IMR-90 (cell line): Measurements from ENCODE around the gene IRF4. TPM values are rescaled to one million over a fixed set of nuclear protein-coding genes. Genes with fewer than 3 reads are reported as not detected.
A peak's percentile ranks its signal among the peaks of the same experiment; 100 is the strongest.

Experiments
- ATAC-seq: fragments of 200-7000 bp; cut with Tn5 transposase; 2 replicates; pipeline ENCODE4 v1.9.1; 2020; ENCODE audit warnings: low read depth, mild to moderate bottlenecking, moderate library complexity
- BruUV-seq: library from RNA; stranded (reverse); fragments of 400-500 nt; replicated peaks from 2 replicates; lab custom pipeline; 2021; lab: Mats Ljungman, UMichigan
- CTCF ChIA-PET: fragments of 300-600 bp; formaldehyde crosslinking; extraction: SDS; loops from one replicate; lab custom pipeline; 2021; ENCODE audit warnings: antibody characterized with exemption; lab: Yijun Ruan, JAX
- POLR2A ChIA-PET: fragments of 300-600 bp; sonication (Branson Sonifier 250); formaldehyde crosslinking; loops from one replicate; lab custom pipeline; 2022; ENCODE audit warnings: antibody characterized with exemption; ENCODE audit not compliant: unreplicated experiment; lab: Charles Lee
- DNase-seq: peaks from one replicate; pipeline ENCODE4 v3.0.0; 2013
- H2AFZ ChIP-seq: replicated peaks from 2 replicates; pipeline ENCODE3; 2013; ENCODE audit warnings: low read length, mild to moderate bottlenecking; ENCODE audit not compliant: poor library complexity
- H2AK5ac ChIP-seq: 2 replicates; pipeline ENCODE4 v1.6.1; 2013; ENCODE audit warnings: low read depth, low read length, inconsistent platforms
- H2AK9ac ChIP-seq: replicated peaks from 2 replicates; pipeline ENCODE3; 2013; ENCODE audit warnings: mild to moderate bottlenecking, low read depth, low read length, moderate library complexity; ENCODE audit not compliant: poor library complexity
- H2BK120ac ChIP-seq: 2 replicates; pipeline ENCODE4 v1.6.1; 2013; ENCODE audit warnings: low read depth, low read length, inconsistent platforms
- H2BK15ac ChIP-seq: 3 replicates; pipeline ENCODE4 v1.6.1; 2013; ENCODE audit warnings: low read depth, low read length, inconsistent platforms
- H2BK20ac ChIP-seq: 2 replicates; pipeline ENCODE4 v1.6.1; 2013; ENCODE audit warnings: low read depth, mild to moderate bottlenecking, inconsistent platforms, low read length, moderate library complexity
- H2BK5ac ChIP-seq: 2 replicates; pipeline ENCODE4 v1.6.1; 2013; ENCODE audit warnings: mild to moderate bottlenecking, low read depth, low read length, inconsistent platforms; ENCODE audit not compliant: poor library complexity, severe bottlenecking
- H3K14ac ChIP-seq: replicated peaks from 2 replicates; pipeline ENCODE4 v1.6.1; 2013; ENCODE audit warnings: low read depth, low read length, inconsistent platforms
- H3K18ac ChIP-seq: 2 replicates; pipeline ENCODE4 v1.6.1; 2013; ENCODE audit warnings: low read depth, low read length, control low read depth
- H3K23ac ChIP-seq: 2 replicates; pipeline ENCODE4 v1.6.1; 2013; ENCODE audit warnings: low read depth, low read length, inconsistent platforms
- H3K27ac ChIP-seq: 2 replicates; pipeline ENCODE4 v1.5.1; 2013; ENCODE audit warnings: mild to moderate bottlenecking, control low read depth, low read length; ENCODE audit not compliant: insufficient read depth
- H3K27me3 ChIP-seq: 2 replicates; pipeline ENCODE4 v1.6.1; 2013; ENCODE audit warnings: low read length; ENCODE audit not compliant: control insufficient read depth, insufficient read depth
- H3K36me3 ChIP-seq: 2 replicates; pipeline ENCODE4 v1.6.1; 2013; ENCODE audit warnings: low read length, mixed read lengths; ENCODE audit not compliant: control insufficient read depth, insufficient read depth
- H3K4ac ChIP-seq: 2 replicates; pipeline ENCODE4 v1.6.1; 2013; ENCODE audit warnings: low read depth, low read length, inconsistent platforms
- H3K4me1 ChIP-seq: 2 replicates; pipeline ENCODE4 v1.6.1; 2013; ENCODE audit warnings: low read length, mixed read lengths; ENCODE audit not compliant: control insufficient read depth, insufficient read depth
- H3K4me2 ChIP-seq: 2 replicates; pipeline ENCODE4 v1.6.1; 2013; ENCODE audit warnings: low read depth, mild to moderate bottlenecking, control low read depth, low read length, moderate library complexity
- H3K4me3 ChIP-seq: 2 replicates; pipeline ENCODE4 v1.5.1; 2013; ENCODE audit warnings: low read depth, mild to moderate bottlenecking, control low read depth, low read length, moderate library complexity; ENCODE audit not compliant: insufficient read depth
- H3K56ac ChIP-seq: 2 replicates; pipeline ENCODE4 v1.6.1; 2013; ENCODE audit warnings: low read length, inconsistent platforms; ENCODE audit not compliant: insufficient read depth; ENCODE audit errors: extremely low read depth
- H3K79me1 ChIP-seq, 2 experiments: 2 replicates each; pipeline ENCODE4 v1.6.1; 2013; ENCODE audit warnings: low read length in 2 of 2, inconsistent platforms in 1 of 2, low read depth in 1 of 2
- H3K9ac ChIP-seq: 2 replicates; pipeline ENCODE4 v1.6.1; 2013; ENCODE audit warnings: low read depth, low read length, control low read depth
- H3K9me1 ChIP-seq: 2 replicates; pipeline ENCODE4 v1.6.1; 2013; ENCODE audit warnings: low read length, inconsistent platforms; ENCODE audit not compliant: insufficient read depth
- H3K9me3 ChIP-seq: 2 replicates; pipeline ENCODE4 v1.6.1; 2013; ENCODE audit warnings: low read length; ENCODE audit not compliant: control insufficient read depth, insufficient read depth
- H4K20me1 ChIP-seq: 2 replicates; pipeline ENCODE4 v1.6.1; 2013; ENCODE audit warnings: low read length, inconsistent platforms; ENCODE audit not compliant: insufficient read depth
- H4K5ac ChIP-seq: 2 replicates; pipeline ENCODE4 v1.6.1; 2013; ENCODE audit warnings: mild to moderate bottlenecking, low read depth, low read length, control low read depth
- H4K8ac ChIP-seq, 2 experiments: 2 replicates each; pipeline ENCODE4 v1.6.1; 2013; ENCODE audit warnings: low read depth in 2 of 2, low read length in 2 of 2, control low read depth in 1 of 2, inconsistent platforms in 1 of 2
- H4K91ac ChIP-seq: 2 replicates; pipeline ENCODE4 v1.6.1; 2013; ENCODE audit warnings: low read depth, low read length, inconsistent platforms; ENCODE audit not compliant: insufficient read depth
- CEBPB ChIP-seq: IDR thresholded peaks from 2 replicates; pipeline ENCODE4 v1.6.1; 2012; ENCODE audit warnings: low read depth, low read length, improper control_type of control experiment
- CHD1 ChIP-seq: IDR thresholded peaks from 2 replicates; pipeline ENCODE4 v1.6.1; 2012; ENCODE audit warnings: low read depth, low read length, improper control_type of control experiment
- MAFK ChIP-seq: IDR thresholded peaks from 2 replicates; pipeline ENCODE4 v1.6.1; 2012; ENCODE audit warnings: low read depth, low read length, improper control_type of control experiment
- MAZ ChIP-seq: IDR thresholded peaks from 2 replicates; pipeline ENCODE4 v1.6.1; 2012; ENCODE audit warnings: low read depth, mild to moderate bottlenecking, low read length, improper control_type of control experiment, moderate library complexity, borderline replicate concordance
- MXI1 ChIP-seq: IDR thresholded peaks from 2 replicates; pipeline ENCODE4 v1.6.1; 2012; ENCODE audit warnings: low read depth, mild to moderate bottlenecking, low read length, moderate library complexity, borderline replicate concordance
- POLR2A ChIP-seq: IDR thresholded peaks from 2 replicates; pipeline ENCODE4 v1.6.1; 2012; ENCODE audit warnings: mild to moderate bottlenecking, low read depth, low read length
- RCOR1 ChIP-seq: IDR thresholded peaks from 2 replicates; pipeline ENCODE4 v1.6.1; 2012; ENCODE audit warnings: mild to moderate bottlenecking, low read length, improper control_type of control experiment; ENCODE audit not compliant: insufficient replicate concordance
- RFX5 ChIP-seq: IDR thresholded peaks from 2 replicates; pipeline ENCODE4 v1.8.0; 2012; ENCODE audit warnings: low read depth, mild to moderate bottlenecking, low read length, moderate library complexity
- WGBS, 2 experiments: methylation state at CpG; one replicate each; pipeline versions ENCODE4 v1.1.5 to v1.1.7; 2013; ENCODE audit warnings: missing lambda C conversion rate in 2 of 2; ENCODE audit not compliant: insufficient read length in 1 of 2; ENCODE audit errors: extremely low coverage in 2 of 2; 5-methylcytosine and 5-hydroxymethylcytosine counted together
- dilution Hi-C: fragments of 300-500 bp; cut with HindIII; formaldehyde crosslinking; loops from one replicate; pipeline ENCODE4 v1.14.3; 2018; ENCODE audit warnings: low sequenced_read_pairs; ENCODE audit not compliant: unreplicated experiment
- in situ Hi-C: fragments of 300-500 bp; cut with MboI; formaldehyde crosslinking; loops from 3 replicates; pipeline ENCODE4 v1.14.3; 2019; ENCODE audit warnings: low sequenced_read_pairs, inconsistent platforms, mixed read lengths
- intact Hi-C: fragments of 100-400 bp; cut with micrococcal nuclease; formaldehyde crosslinking; loops from 2 replicates; pipeline ENCODE4 v1.10.0; 2022
- polyA plus RNA-seq, 3 experiments: library from polyadenylated mRNA; depleted of rRNA; stranded (reverse); fragments of >200 nt; gene quantifications; 2 replicates each; pipeline ENCODE4 v1.2.3, GENCODE V29; 2012; ENCODE audit warnings: low replicate concordance in 1 of 3
- total RNA-seq: library from RNA; depleted of rRNA; stranded (reverse); fragments of >200 nt; gene quantifications from 2 replicates; pipeline ENCODE4 v1.2.3, GENCODE V29; 2012
- TF ChIP-seq, protein P1 (sequence below): fragments of 150-350 bp; IDR thresholded peaks from 2 replicates; pipeline ENCODE4 v1.6.1; 2017; ENCODE audit warnings: mild to moderate bottlenecking, antibody characterized with exemption, low read length, low read depth

Gene IRF4
- total and polyA plus RNA-seq, 2 of the 4 experiments (the other 2 are of a cell fraction) = not detected

GRCh38 chr6:390914-391558 is 516 bp upstream of the IRF4 start:
- in situ Hi-C loops (no loop called here), dilution Hi-C loops (no loop called here), intact Hi-C loops (loop anchor here (2.0 kb wide), 1 partner anchor 36 kb away; no protein-coding TSS in a partner anchor)
- no peaks in the 10 kb centered on the region for H3K79me1 ChIP-seq
- H4K5ac ChIP-seq = no peak overlapping the region
- DNase-seq = no peak
- no peak overlapping the region for H2BK120ac ChIP-seq
- H3K36me3 ChIP-seq = no peaks in the 10 kb centered on the region
- H2AK5ac ChIP-seq = no peak overlapping the region
- no peak overlapping the region for H3K56ac ChIP-seq
- H3K27me3 ChIP-seq = peaks cover 75% of the 10 kb centered on the region
- H2BK5ac ChIP-seq = no peak overlapping the region
- peak; percentile 8; the same call in 1 of the 2 replicates for ATAC-seq
- H3K4me3 ChIP-seq = no peak overlapping the region; the same call in 1 of the 2 replicates
- BruUV-seq = no TSS peak
- no peak for TF ChIP-seq RCOR1
- TF ChIP-seq, protein P1, sequence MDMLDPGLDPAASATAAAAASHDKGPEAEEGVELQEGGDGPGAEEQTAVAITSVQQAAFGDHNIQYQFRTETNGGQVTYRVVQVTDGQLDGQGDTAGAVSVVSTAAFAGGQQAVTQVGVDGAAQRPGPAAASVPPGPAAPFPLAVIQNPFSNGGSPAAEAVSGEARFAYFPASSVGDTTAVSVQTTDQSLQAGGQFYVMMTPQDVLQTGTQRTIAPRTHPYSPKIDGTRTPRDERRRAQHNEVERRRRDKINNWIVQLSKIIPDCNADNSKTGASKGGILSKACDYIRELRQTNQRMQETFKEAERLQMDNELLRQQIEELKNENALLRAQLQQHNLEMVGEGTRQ = no peak
- no peak for TF ChIP-seq MXI1
- no peak for TF ChIP-seq RFX5
- no peak for TF ChIP-seq MAFK
- TF ChIP-seq POLR2A = no peak
- TF ChIP-seq MAZ = no peak
- no peak for TF ChIP-seq CHD1
- TF ChIP-seq CEBPB = no peak
- 0 out of 2 replicates have a peak, but pooled peaks cover 1% of the 10 kb centered on the region for H3K4me1 ChIP-seq
- H2AFZ ChIP-seq = peak overlapping the region; percentile 57
- H2BK20ac ChIP-seq = no peak overlapping the region
- H3K4ac ChIP-seq = no peak overlapping the region
- 0% methylated on average over 13 of the region's 44 CpGs; no CpG with 5 or more reads in 1 of the 2 experiments for WGBS, 2 experiments
- no peak overlapping the region for H3K14ac ChIP-seq
- no peaks in the 10 kb centered on the region for H3K9me3 ChIP-seq
- H4K8ac ChIP-seq = no peak overlapping the region
- no peak overlapping the region for H3K23ac ChIP-seq
- no peaks in the 10 kb centered on the region for H4K20me1 ChIP-seq
- H3K9ac ChIP-seq = no peak overlapping the region
- ChIA-PET CTCF (no interaction called here), POLR2A (no interaction called here)
- H3K9me1 ChIP-seq = no peaks in the 10 kb centered on the region
- H4K91ac ChIP-seq = no peak overlapping the region
- peak overlapping the region; percentile 59; the same call in 1 of the 2 replicates for H3K4me2 ChIP-seq
- no peak overlapping the region for H3K27ac ChIP-seq
- H2AK9ac ChIP-seq = no peak overlapping the region
- no peak overlapping the region for H2BK15ac ChIP-seq
- no peak overlapping the region for H3K18ac ChIP-seq
